Heart right ventricle (tissue), 16 donors: Measurements from ENCODE around the gene C16orf86. TPM values are rescaled to one million over a fixed set of nuclear protein-coding genes. Genes with fewer than 3 reads are reported as not detected.

Source experiments
- ATAC-seq, 8 donors: fragments of 200-7000 bp; cut with Tn5 transposase; one replicate each; pipeline ENCODE4 v1.9.1; 2020; ENCODE audit warnings: mild to moderate bottlenecking in 8 of 8, moderate library complexity in 8 of 8, moderate number of reproducible peaks in 1 of 8
- DNase-seq, 2 donors: peaks; one replicate each; pipeline ENCODE4 v3.0.0-alpha.2; 2020
- H3K27ac ChIP-seq, 10 donors: fragments of 200-600 bp; sonication (generic) in 2 of 10; one replicate each; pipeline versions ENCODE4 v1.5.0 to v1.8.0; 2020 to 2022; ENCODE audit warnings: mild to moderate bottlenecking in 3 of 10
- H3K27me3 ChIP-seq, 7 donors: fragments of 200-600 bp; one replicate each; pipeline ENCODE4 v1.8.0; 2021 to 2022; ENCODE audit warnings: mild to moderate bottlenecking in 2 of 7
- H3K36me3 ChIP-seq, 9 donors: fragments of 200-600 bp; sonication (generic) in 1 of 9; one replicate each; pipeline versions ENCODE4 v1.5.0 to v1.8.0; 2020 to 2022; ENCODE audit warnings: mild to moderate bottlenecking in 2 of 9
- H3K4me1 ChIP-seq, 9 donors: fragments of 200-600 bp; sonication (generic) in 1 of 9; one replicate each; pipeline versions ENCODE4 v1.5.0 to v1.8.0; 2020 to 2022; ENCODE audit warnings: mild to moderate bottlenecking in 4 of 9
- H3K4me3 ChIP-seq, 10 donors: fragments of 200-600 bp; sonication (generic) in 2 of 10; one replicate each; pipeline versions ENCODE4 v1.5.0 to v1.8.0; 2020 to 2022; ENCODE audit warnings: mild to moderate bottlenecking in 7 of 10, moderate library complexity in 2 of 10
- H3K9me3 ChIP-seq, 11 donors: fragments of 200-600 bp in 10 of 11; sonication (generic) in 2 of 11; one replicate each; pipeline versions ENCODE4 v1.5.0 to v1.8.0; 2013 to 2022; ENCODE audit warnings: mild to moderate bottlenecking in 2 of 11, control low read depth in 1 of 11, moderate library complexity in 1 of 11
- CTCF ChIP-seq, 9 donors: fragments of 200-600 bp; sonication (generic) in 2 of 9; IDR thresholded peaks; one replicate each; pipeline versions ENCODE4 v1.5.0 to v1.8.0; 2021 to 2022; ENCODE audit warnings: antibody characterized with exemption in 9 of 9, mild to moderate bottlenecking in 5 of 9, moderate library complexity in 1 of 9
- WGBS, 2 donors: extraction: QIAGEN DNeasy Blood & Tissue Kit; methylation state at CpG; one replicate each; pipeline ENCODE4 v1.1.7; 2013; ENCODE audit warnings: inconsistent platforms in 1 of 2; 5-methylcytosine and 5-hydroxymethylcytosine counted together
- intact Hi-C, 10 donors: fragments of 100-400 bp; cut with DNase I; formaldehyde crosslinking; loops; one replicate each; pipeline versions ENCODE4 v1.11.1 to v1.14.2; 2022
- polyA plus RNA-seq, 2 donors: library from polyadenylated mRNA; stranded (reverse); fragments of 200-250 nt; gene quantifications; one replicate each; pipeline ENCODE4 v1.2.3, GENCODE V29; 2013
- total RNA-seq, 10 donors: library from RNA; stranded (reverse); fragmentation: NEBNext Ultra II Directional in 3 of 10; extraction: Animal tissue kit (Norgen Biotek cat#: 25700) in 3 of 10; gene quantifications; one replicate each; pipeline versions ENCODE4 v1.2.1 to v1.2.4, GENCODE V29; 2021 to 2023
- donor health status: Arrhythmogenic right ventricular cardiomyopathy.
- donor health status: ischemic (EF 13 %, LVEDD 7.1; RV severe dilation, severe dysfunction).
- donor health status: healthy with polysubstance abuse.
- donor health status: DM: no; HTN: yes; CAD: no.
- donor health status: DM: no; HTN: no; CAD: no.
- donor health status: ischemic (EF 25% LVEDD 6.9; RV normal size, moderate dysfunction).
- donor health status: ischemic (EF 25% LVEDD 5.7; RV mildly dilated, moderate dysfunction).
- donor health status: healthy.
- donor health status: DM: yes; HTN: yes; CAD: no.
- donor health status: Ischemic cardiomyopathy.
- donor health status: ischemic (EF 35%, LVEDD 5.7; RV mildly dilated, moderate dysfunction).
- donor health status: nonischemic (EF 11% LVEDD 7.7; RV severe dilation, severe dysfunction).
- donor health status: DM: yes; HTN: yes; CAD: no.
- donor health status: PGD.
- donor health status: ischemic (EF 29% LVEDD 5.4; RV normal size, mild dysfunction).
- donor health status: nonischemic (EF 23%, LVEDD 6.1; RV moderate dilation, normal function).

The C16orf86 gene
- total and polyA plus RNA-seq, 12 donors, result 2.6 to 5.6 (median 3.9) TPM

GRCh38 chr16:67661886-67662652 lies 4.5 kb upstream of the C16orf86 start:
- H3K27ac ChIP-seq, result no peak overlapping the region
- WGBS, 2 donors, result 92 to 94% methylated on average over 34 of the region's 34 CpGs
- no peak overlapping the region for H3K4me3 ChIP-seq
- H3K4me1 ChIP-seq, result peaks cover 17 to 38% (median 32%) of the 10 kb centered on the region in 9 donors
- peak in 1 of 2 donors; percentile 15 for DNase-seq
- no peaks in the 10 kb centered on the region for H3K9me3 ChIP-seq
- no peak for TF ChIP-seq CTCF (IDR thresholded peaks at IDR 0.05)
- intact Hi-C loops, result loop anchor here in 2 of 10 donors (2.0 to 10.0 kb wide), 4 partner anchors 99 to 167 kb away; partner anchors contain the start of gene CTCF (in 2 of the 2)
- ATAC-seq, result no peak
- peaks cover 0 to 42% (median 0%) of the 10 kb centered on the region in 9 donors for H3K36me3 ChIP-seq
- H3K27me3 ChIP-seq, result no peaks in the 10 kb centered on the region

- intact Hi-C loops, result loop anchor here in 2 of 10 donors (5.0 to 10.0 kb wide), 2 partner anchors 100 to 168 kb away; partner anchors contain the start of gene CTCF (in 1 of the 2)
Measured at GRCh38 chr16:67662653-67663010, 4.0 kb upstream of the C16orf86 start.

GRCh38 chr16:67663151-67663876 lies 3.3 kb upstream of the C16orf86 start:
- Histone ChIP-seq H3K27ac (no peak overlapping the region), H3K9me3 (no peaks in the 10 kb centered on the region), H3K36me3 (peaks cover 0 to 30% (median 0%) of the 10 kb centered on the region in 9 donors), H3K4me1 (peaks cover 23 to 50% (median 42%) of the 10 kb centered on the region in 9 donors), H3K4me3 (no peak overlapping the region), H3K27me3 (no peaks in the 10 kb centered on the region)
- TF ChIP-seq CTCF (IDR thresholded peaks at IDR 0.05), result peak in 1 of 9 donors; percentile 24
- DNase-seq (peak in 1 of 2 donors; percentile 18), ATAC-seq (no peak)
- 82 to 84% methylated on average over 23 to 25 of the region's 25 CpGs for WGBS, 2 donors
- intact Hi-C loops, result loop anchor here in 2 of 10 donors (5.0 to 10.0 kb wide), 2 partner anchors 101 to 169 kb away; partner anchors contain the start of gene CTCF (in 1 of the 2)

More at GRCh38 chr16:67662653-67663010, 4.0 kb upstream of the C16orf86 start:
- TF ChIP-seq CTCF (IDR thresholded peaks at IDR 0.05), result no peak
- Histone ChIP-seq H3K4me1 (peaks cover 22 to 44% (median 37%) of the 10 kb centered on the region in 9 donors), H3K36me3 (peaks cover 0 to 36% (median 0%) of the 10 kb centered on the region in 9 donors), H3K27me3 (no peaks in the 10 kb centered on the region), H3K27ac (no peak overlapping the region), H3K9me3 (no peaks in the 10 kb centered on the region), H3K4me3 (no peak overlapping the region)
- DNase-seq (no peak), ATAC-seq (no peak)

GRCh38 chr16:67663877-67664222 lies 2.8 kb upstream of the C16orf86 start:
- intact Hi-C loops, result loop anchor here in 2 of 10 donors (5.0 to 10.0 kb wide), 2 partner anchors 102 to 169 kb away; partner anchors contain the start of gene CTCF (in 1 of the 2)
- Histone ChIP-seq H3K9me3 (no peaks in the 10 kb centered on the region), H3K36me3 (peaks cover 0 to 27% (median 0%) of the 10 kb centered on the region in 9 donors), H3K27ac (no peak overlapping the region), H3K4me1 (peaks cover 21 to 52% (median 41%) of the 10 kb centered on the region in 9 donors), H3K4me3 (no peak overlapping the region), H3K27me3 (no peaks in the 10 kb centered on the region)
- WGBS, 2 donors, result 92 to 95% methylated on average over 6 of the region's 6 CpGs
- TF ChIP-seq CTCF (IDR thresholded peaks at IDR 0.05), result no peak
- DNase-seq (no peak), ATAC-seq (no peak)
